Activated effector memory CD4-positive, alpha-beta T cell treated with Interleukin-2 at 50 U/mL for 16 hours (primary cell): ENCODE results near the gene XG.
"Not testable (repeated sequence)": the region's sequence is repeated elsewhere in the genome, so short reads cannot be mapped to it uniquely, and the experiment has no call there.

Experiments used
- DNase-seq: peaks from one replicate; pipeline ENCODE4 v3.0.0-alpha.2; 2020

XG gene

GRCh38 chrX:2751874-2752300 is at the start of gene XG:
Gene XG, plus strand, starts transcription at chrX:2752040. Its CDS starts 235 bp downstream, at chrX:2752275.
- DNase-seq, result not testable (repeated sequence)

- no peak for DNase-seq
Measured at GRCh38 chrX:2703991-2704369, 47.9 kb upstream of the XG start.

GRCh38 chrX:2705046-2705832 is 46.6 kb upstream of the XG start:
- DNase-seq, result no peak

- DNase-seq, result peak; percentile 43
Measured at GRCh38 chrX:2707334-2707760, 44.5 kb upstream of the XG start.

- DNase-seq, result no peak
Measured at GRCh38 chrX:2708021-2708420, 43.8 kb upstream of the XG start.

- DNase-seq, result no peak
Measured at GRCh38 chrX:2708592-2709188, 43.1 kb upstream of the XG start.

- DNase-seq, result no peak
Measured at GRCh38 chrX:2709556-2709955, 42.3 kb upstream of the XG start.

- no peak for DNase-seq
Measured at GRCh38 chrX:2710041-2710840, 41.6 kb upstream of the XG start.

- no peak for DNase-seq
Measured at GRCh38 chrX:2711441-2711840, 40.4 kb upstream of the XG start.

- no peak for DNase-seq
Measured at GRCh38 chrX:2712428-2712827, 39.4 kb upstream of the XG start.

- no peak for DNase-seq
Measured at GRCh38 chrX:2712890-2713840, 38.7 kb upstream of the XG start.

- DNase-seq, result no peak
Measured at GRCh38 chrX:2714551-2714950, 37.3 kb upstream of the XG start.

- DNase-seq, result no peak
Measured at GRCh38 chrX:2715066-2715600, 36.7 kb upstream of the XG start.

- no peak for DNase-seq
Measured at GRCh38 chrX:2717312-2717711, 34.5 kb upstream of the XG start.

GRCh38 chrX:2718821-2719220 is 33.0 kb upstream of the XG start:
- DNase-seq, result no peak

- no peak for DNase-seq
Measured at GRCh38 chrX:2719774-2720447, 31.9 kb upstream of the XG start.

GRCh38 chrX:2723286-2723879 is 28.5 kb upstream of the XG start:
- no peak for DNase-seq

- not testable (repeated sequence) for DNase-seq
Measured at GRCh38 chrX:2727264-2727663, 24.6 kb upstream of the XG start.

GRCh38 chrX:2732076-2732475 is 19.8 kb upstream of the XG start:
- DNase-seq, result no peak

- no peak for DNase-seq
Measured at GRCh38 chrX:2732649-2733048, 19.2 kb upstream of the XG start.

- DNase-seq, result no peak
Measured at GRCh38 chrX:2733286-2733685, 18.6 kb upstream of the XG start.
